D721Med (cell line): ENCODE results near the gene TIMM44.

Experiments used
- DNase-seq: peaks from one replicate; pipeline ENCODE4 v3.0.0; 2011; ENCODE audit warnings: low spot score; ENCODE audit not compliant: insufficient read length
- FAIRE-seq: peaks from 2 replicates; lab custom pipeline; 2011; peaks lifted over from hg19 to GRCh38; lab: Jason Lieb, UNC
- CTCF ChIP-seq: IDR thresholded peaks from 2 replicates; pipeline ENCODE4 v1.5.1; 2012; ENCODE audit warnings: mild to moderate bottlenecking, control low read depth; ENCODE audit not compliant: insufficient read depth; ENCODE audit errors: missing control alignments

The TIMM44 gene

GRCh38 chr19:7908078-7908699 lies 35.3 kb downstream of the TIMM44 start:
- DNase-seq, result no peak
- TF ChIP-seq CTCF, result no peak
- no peak for FAIRE-seq

- TF ChIP-seq CTCF, result no peak
- DNase-seq (no peak), FAIRE-seq (no peak)
Observed at GRCh38 chr19:7907544-7907943, 35.9 kb downstream of the TIMM44 start.

DNA sequence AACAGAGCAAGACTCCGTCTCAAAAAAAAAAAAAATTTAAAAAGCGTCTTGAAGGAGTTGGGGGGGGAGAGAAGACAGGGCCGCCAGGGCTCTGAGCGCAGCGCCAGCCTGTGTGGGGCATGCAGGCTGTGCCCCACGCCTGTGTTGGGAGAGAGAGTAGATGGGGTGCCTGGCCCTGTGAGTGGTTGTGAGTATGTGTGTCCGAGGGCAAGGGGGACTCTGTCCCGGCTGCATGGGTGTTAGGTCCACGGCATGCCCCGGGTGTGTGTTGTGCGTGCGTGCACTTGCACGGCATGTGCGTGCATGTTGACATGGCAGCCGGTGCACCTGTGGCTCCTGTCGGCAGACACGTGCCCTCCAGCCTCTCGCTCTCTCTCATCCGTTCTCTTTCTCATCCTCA lies 36.3 kb downstream of the TIMM44 start:
- no peak for TF ChIP-seq CTCF
- DNase-seq, result no peak
- FAIRE-seq, result no peak

- DNase-seq (no peak), FAIRE-seq (no peak)
- no peak for TF ChIP-seq CTCF
Observed at GRCh38 chr19:7905859-7906258, 37.6 kb downstream of the TIMM44 start.

GRCh38 chr19:7905268-7905667 lies 38.2 kb downstream of the TIMM44 start:
- TF ChIP-seq CTCF, result no peak
- FAIRE-seq, result no peak
- DNase-seq, result no peak

DNA sequence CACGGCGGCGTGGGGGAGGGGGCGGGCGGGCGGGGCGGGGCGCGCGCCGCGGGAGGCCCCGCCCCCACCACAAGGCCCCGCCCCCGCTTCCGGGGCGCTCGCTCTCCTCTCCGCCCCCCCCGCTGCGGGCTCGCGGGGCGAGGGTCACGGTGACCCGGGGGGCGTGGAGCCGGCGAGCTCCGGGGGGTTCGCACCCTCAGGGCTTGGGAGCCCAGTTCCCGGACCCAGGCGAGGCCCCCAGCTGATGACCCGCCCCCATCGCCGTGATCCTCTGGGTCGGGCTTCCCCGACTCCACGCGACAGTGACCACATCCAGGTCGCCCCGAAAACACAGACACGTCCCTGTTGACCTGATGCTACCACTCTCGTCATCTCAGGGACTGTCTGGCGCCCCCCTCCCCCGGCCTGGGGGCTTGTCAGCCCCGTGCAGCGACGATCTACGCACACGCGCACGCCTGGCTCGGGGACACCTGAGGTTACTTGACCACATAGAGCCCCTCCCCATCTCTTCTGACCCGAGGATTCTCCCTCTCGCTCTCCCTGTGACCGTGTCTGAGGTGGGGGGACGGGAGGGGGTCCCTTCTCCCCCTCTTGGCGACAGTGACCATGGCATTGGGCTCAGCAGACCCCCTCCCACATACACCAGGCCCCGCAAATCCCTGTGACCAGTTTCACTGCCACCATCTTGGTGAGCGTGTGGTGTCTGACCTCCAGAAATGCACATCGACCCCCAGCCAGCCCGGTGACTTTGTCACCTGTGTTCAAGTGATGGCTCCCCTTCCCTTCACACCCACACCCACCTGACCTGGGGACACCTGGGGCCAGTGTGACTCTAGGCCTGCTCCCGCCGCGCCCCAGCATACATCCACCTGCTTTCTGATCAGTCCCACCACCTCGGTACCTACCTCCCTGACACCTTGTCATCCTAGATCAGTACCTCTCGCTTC lies 39.1 kb downstream of the TIMM44 start:
- FAIRE-seq, result no peak
- DNase-seq, result no peak
- TF ChIP-seq CTCF, result no peak
